Measurements from ENCODE around the gene ABHD16A.

The ABHD16A gene

GRCh38 chr6:31730631-31731086, 27.5 kb upstream of the ABHD16A start:
- no peak for DNase-seq

- DNase-seq = peak; percentile 59
Measured at GRCh38 chr6:31729979-31730630, 27.0 kb upstream of the ABHD16A start.

GRCh38 chr6:31729515-31729978, 26.4 kb upstream of the ABHD16A start:
- peak; percentile 87 for DNase-seq

GRCh38 chr6:31728767-31729514, 25.8 kb upstream of the ABHD16A start, which contains the start of gene DDAH2:
DDAH2 (minus strand) TSS chr6:31729299; CDS start chr6:31729161, 138 bp downstream.
- DNase-seq = no peak

GRCh38 chr6:31727717-31728671, 24.9 kb upstream of the ABHD16A start:
- no peak for DNase-seq

GRCh38 chr6:31727034-31727716, 24.1 kb upstream of the ABHD16A start:
- no peak for DNase-seq

- no peak for DNase-seq
Measured at GRCh38 chr6:31725502-31726350, 22.6 kb upstream of the ABHD16A start.

- no peak for DNase-seq
Measured at GRCh38 chr6:31723980-31724691, 21.0 kb upstream of the ABHD16A start.

GRCh38 chr6:31723245-31723979, 20.3 kb upstream of the ABHD16A start, which contains the start of gene MPIG6B:
MPIG6B (plus strand) TSS chr6:31723373; CDS start chr6:31723384, 11 bp downstream.
- DNase-seq = no peak

GRCh38 chr6:31722173-31722572, 19.0 kb upstream of the ABHD16A start:
- DNase-seq = no peak

- no peak for DNase-seq
Measured at GRCh38 chr6:31721351-31722020, 18.4 kb upstream of the ABHD16A start, which contains the start of gene LY6G6C. LY6G6C (minus strand) TSS chr6:31721746; CDS start chr6:31721679, 67 bp downstream.

- DNase-seq = no peak
Measured at GRCh38 chr6:31720196-31720770, 17.2 kb upstream of the ABHD16A start.

- no peak for DNase-seq
Measured at GRCh38 chr6:31719001-31719400, 15.9 kb upstream of the ABHD16A start.

GRCh38 chr6:31718265-31718664, 15.1 kb upstream of the ABHD16A start:
- no peak for DNase-seq

GRCh38 chr6:31717499-31718222, 14.5 kb upstream of the ABHD16A start:
- peak; percentile 71 for DNase-seq

GRCh38 chr6:31715022-31715958, 12.2 kb upstream of the ABHD16A start, which contains the start of gene LY6G6D:
LY6G6D (plus strand) TSS chr6:31715348; CDS start chr6:31715356, 8 bp downstream.
- DNase-seq = peak; percentile 40

All from NCI-H69 (cell line).